Measurements from ENCODE around the gene RYR2. TPM values are rescaled to one million over a fixed set of nuclear protein-coding genes. Genes with fewer than 3 reads are reported as not detected.
"Not testable (repeated sequence)": the region's sequence is repeated elsewhere in the genome, so short reads cannot be mapped to it uniquely, and the experiment has no call there.

The RYR2 gene
- total RNA-seq, 1 donor from 2014 or later = 15.2 TPM

GRCh38 chr1:237352747-237353146 is 310.8 kb downstream of the RYR2 start:
- intact Hi-C loops (cut with DNase I) = no loop called here
- no peaks in the 10 kb centered on the region for H3K4me1 ChIP-seq
- H3K36me3 ChIP-seq = no peaks in the 10 kb centered on the region
- no peak for DNase-seq (ENCODE audit: low spot score in 2 of 2)
- no peaks in the 10 kb centered on the region for H3K27me3 ChIP-seq
- no peaks in the 10 kb centered on the region for H3K9me3 ChIP-seq
- H3K4me3 ChIP-seq = no peak overlapping the region
- TF ChIP-seq CTCF (IDR thresholded peaks at IDR 0.05) = no peak
- H3K27ac ChIP-seq = no peak overlapping the region

GRCh38 chr1:237353918-237354317 is 311.9 kb downstream of the RYR2 start:
- no peak for DNase-seq (ENCODE audit: low spot score in 2 of 2)
- H3K9me3 ChIP-seq = no peaks in the 10 kb centered on the region
- no peaks in the 10 kb centered on the region for H3K4me1 ChIP-seq
- H3K27ac ChIP-seq = no peak overlapping the region
- H3K27me3 ChIP-seq = no peaks in the 10 kb centered on the region
- no peak overlapping the region for H3K4me3 ChIP-seq
- intact Hi-C loops (cut with DNase I) = no loop called here
- no peak for TF ChIP-seq CTCF (IDR thresholded peaks at IDR 0.05)
- H3K36me3 ChIP-seq = no peaks in the 10 kb centered on the region

GRCh38 chr1:237355022-237355421 is 313.0 kb downstream of the RYR2 start:
- no peaks in the 10 kb centered on the region for H3K27me3 ChIP-seq
- no peak for DNase-seq (ENCODE audit: low spot score in 2 of 2)
- TF ChIP-seq CTCF (IDR thresholded peaks at IDR 0.05) = no peak
- no peaks in the 10 kb centered on the region for H3K4me1 ChIP-seq
- H3K4me3 ChIP-seq = no peak overlapping the region
- no peak overlapping the region for H3K27ac ChIP-seq
- no peaks in the 10 kb centered on the region for H3K9me3 ChIP-seq
- intact Hi-C loops (cut with DNase I) = no loop called here
- H3K36me3 ChIP-seq = no peaks in the 10 kb centered on the region

- Histone ChIP-seq H3K9me3 (no peaks in the 10 kb centered on the region), H3K36me3 (no peaks in the 10 kb centered on the region), H3K27me3 (no peaks in the 10 kb centered on the region), H3K4me1 (no peaks in the 10 kb centered on the region), H3K27ac (no peak overlapping the region), H3K4me3 (no peak overlapping the region)
- TF ChIP-seq CTCF (IDR thresholded peaks at IDR 0.05) = no peak
- intact Hi-C loops (cut with DNase I) = no loop called here
- no peak for DNase-seq (ENCODE audit: low spot score in 2 of 2)
These were observed 316.6 kb downstream of the RYR2 start for GRCh38 chr1:237358555-237358954.

- H3K27me3 ChIP-seq = no peaks in the 10 kb centered on the region
- no peaks in the 10 kb centered on the region for H3K9me3 ChIP-seq
- no peak for TF ChIP-seq CTCF (IDR thresholded peaks at IDR 0.05)
- H3K27ac ChIP-seq = no peak overlapping the region
- H3K4me1 ChIP-seq = no peaks in the 10 kb centered on the region
- intact Hi-C loops (cut with DNase I) = no loop called here
- no peaks in the 10 kb centered on the region for H3K36me3 ChIP-seq
- no peak overlapping the region for H3K4me3 ChIP-seq
- DNase-seq (ENCODE audit: low spot score in 2 of 2) = no peak
These were observed 325.8 kb downstream of the RYR2 start for GRCh38 chr1:237367758-237368157.

GRCh38 chr1:237371477-237371876 is 329.5 kb downstream of the RYR2 start:
- intact Hi-C loops (cut with DNase I); DNase-seq (ENCODE audit: low spot score in 2 of 2); H3K9me3 ChIP-seq: not testable (repeated sequence)

More at GRCh38 chr1:237371477-237371876, 329.5 kb downstream of the RYR2 start:
- H3K4me3 ChIP-seq, H3K27me3 ChIP-seq, H3K27ac ChIP-seq, H3K36me3 ChIP-seq, H3K4me1 ChIP-seq: not testable (repeated sequence)
